ENCODE measurements around the gene NHLRC4. TPM values are rescaled to one million over a fixed set of nuclear protein-coding genes. Genes with fewer than 3 reads are reported as not detected.

Gene NHLRC4
- total RNA-seq, 2 experiments from 2014 or later: 0.45 to 0.55 TPM

DNA sequence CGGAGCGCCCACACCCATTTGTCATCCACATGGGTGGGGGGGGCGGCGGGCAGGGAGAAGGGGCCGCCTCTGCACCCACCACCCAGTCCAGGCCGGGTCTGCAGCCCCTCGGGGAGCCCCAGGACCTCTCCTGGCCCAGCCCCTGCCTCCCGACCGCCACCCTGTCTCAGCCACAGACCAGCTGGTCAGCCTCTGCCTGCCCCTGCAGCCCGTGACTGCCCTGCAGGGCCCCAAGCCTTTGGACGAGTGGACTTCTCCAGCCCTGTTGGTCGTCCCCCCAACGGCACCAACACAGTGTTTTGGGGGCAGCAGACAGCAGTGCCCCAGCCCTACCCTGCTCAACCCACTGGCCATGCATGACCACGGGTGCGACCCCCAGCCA, 5.4 kb upstream of the NHLRC4 start:
- H3K36me3 Mint-ChIP-seq (ENCODE audit: low read depth): no peaks in the 10 kb centered on the region
- TF ChIP-seq, protein P1, sequence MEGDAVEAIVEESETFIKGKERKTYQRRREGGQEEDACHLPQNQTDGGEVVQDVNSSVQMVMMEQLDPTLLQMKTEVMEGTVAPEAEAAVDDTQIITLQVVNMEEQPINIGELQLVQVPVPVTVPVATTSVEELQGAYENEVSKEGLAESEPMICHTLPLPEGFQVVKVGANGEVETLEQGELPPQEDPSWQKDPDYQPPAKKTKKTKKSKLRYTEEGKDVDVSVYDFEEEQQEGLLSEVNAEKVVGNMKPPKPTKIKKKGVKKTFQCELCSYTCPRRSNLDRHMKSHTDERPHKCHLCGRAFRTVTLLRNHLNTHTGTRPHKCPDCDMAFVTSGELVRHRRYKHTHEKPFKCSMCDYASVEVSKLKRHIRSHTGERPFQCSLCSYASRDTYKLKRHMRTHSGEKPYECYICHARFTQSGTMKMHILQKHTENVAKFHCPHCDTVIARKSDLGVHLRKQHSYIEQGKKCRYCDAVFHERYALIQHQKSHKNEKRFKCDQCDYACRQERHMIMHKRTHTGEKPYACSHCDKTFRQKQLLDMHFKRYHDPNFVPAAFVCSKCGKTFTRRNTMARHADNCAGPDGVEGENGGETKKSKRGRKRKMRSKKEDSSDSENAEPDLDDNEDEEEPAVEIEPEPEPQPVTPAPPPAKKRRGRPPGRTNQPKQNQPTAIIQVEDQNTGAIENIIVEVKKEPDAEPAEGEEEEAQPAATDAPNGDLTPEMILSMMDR (IDR thresholded peaks at IDR 0.05): no peak
- intact Hi-C loops (cut with DNase I, micrococcal nuclease): no loop called here

GRCh38 chr16:561957-562938, 4.6 kb upstream of the NHLRC4 start:
- Mint-ChIP-seq H3K27ac (no peak overlapping the region), H3K9me3 (no peaks in the 10 kb centered on the region), H3K36me3 (ENCODE audit: low read depth) (no peaks in the 10 kb centered on the region), H3K4me3 (no peak overlapping the region), H3K27me3 (peaks cover 6% of the 10 kb centered on the region), H3K4me1 (ENCODE audit: low read depth) (peaks cover 13% of the 10 kb centered on the region)
- Histone ChIP-seq H3K36me3 (ENCODE audit: insufficient read depth, low read length) (no peaks in the 10 kb centered on the region), H3K4me1 (ENCODE audit: insufficient read depth, low read length) (peaks cover 21% of the 10 kb centered on the region), H3K4me3 (ENCODE audit: low read length) (no peak overlapping the region), H3K27me3 (ENCODE audit: control insufficient read depth in 1 of 2, insufficient read depth in 2 of 2, low read length in 2 of 2) (peaks cover 17 to 24% of the 10 kb centered on the region in 2 experiments), H3K9me3 (ENCODE audit: control insufficient read depth in 1 of 2, insufficient read depth in 1 of 2, low read length in 2 of 2) (peaks cover 0 to 23% of the 10 kb centered on the region in 2 experiments), H3K27ac (ENCODE audit: low read depth in 1 of 2, low read length in 2 of 2) (no peak overlapping the region)
- ChIA-PET CTCF (no interaction called here), POLR2A (no interaction called here)
- intact Hi-C loops (cut with DNase I, micrococcal nuclease): no loop called here
- DNase-seq (no peak), ATAC-seq (ENCODE audit: poor library complexity) (no peak)
- TF ChIP-seq, protein P1 (IDR thresholded peaks at IDR 0.05): no peak

More for the DNA sequence above, 5.4 kb upstream of the NHLRC4 start:
- H3K36me3 ChIP-seq (ENCODE audit: insufficient read depth, low read length): no peaks in the 10 kb centered on the region
- H3K27ac ChIP-seq (ENCODE audit: low read depth in 1 of 2, low read length in 2 of 2): no peak overlapping the region
- Mint-ChIP-seq H3K27me3 (peaks cover 6% of the 10 kb centered on the region), H3K4me1 (ENCODE audit: low read depth) (peaks cover 5% of the 10 kb centered on the region), H3K4me3 (no peak overlapping the region), H3K9me3 (no peaks in the 10 kb centered on the region), H3K27ac (no peak overlapping the region)
- H3K4me1 ChIP-seq (ENCODE audit: insufficient read depth, low read length): peaks cover 13% of the 10 kb centered on the region
- H3K9me3 ChIP-seq (ENCODE audit: control insufficient read depth in 1 of 2, insufficient read depth in 1 of 2, low read length in 2 of 2): peaks cover 0 to 23% of the 10 kb centered on the region in 2 experiments
- DNase-seq (no peak), ATAC-seq (ENCODE audit: poor library complexity) (no peak)
- H3K4me3 ChIP-seq (ENCODE audit: low read length): no peak overlapping the region
- ChIA-PET POLR2A (no interaction called here), CTCF (no interaction called here)
- peaks cover 17 to 24% of the 10 kb centered on the region in 2 experiments for H3K27me3 ChIP-seq (ENCODE audit: control insufficient read depth in 1 of 2, insufficient read depth in 2 of 2, low read length in 2 of 2)

DNA sequence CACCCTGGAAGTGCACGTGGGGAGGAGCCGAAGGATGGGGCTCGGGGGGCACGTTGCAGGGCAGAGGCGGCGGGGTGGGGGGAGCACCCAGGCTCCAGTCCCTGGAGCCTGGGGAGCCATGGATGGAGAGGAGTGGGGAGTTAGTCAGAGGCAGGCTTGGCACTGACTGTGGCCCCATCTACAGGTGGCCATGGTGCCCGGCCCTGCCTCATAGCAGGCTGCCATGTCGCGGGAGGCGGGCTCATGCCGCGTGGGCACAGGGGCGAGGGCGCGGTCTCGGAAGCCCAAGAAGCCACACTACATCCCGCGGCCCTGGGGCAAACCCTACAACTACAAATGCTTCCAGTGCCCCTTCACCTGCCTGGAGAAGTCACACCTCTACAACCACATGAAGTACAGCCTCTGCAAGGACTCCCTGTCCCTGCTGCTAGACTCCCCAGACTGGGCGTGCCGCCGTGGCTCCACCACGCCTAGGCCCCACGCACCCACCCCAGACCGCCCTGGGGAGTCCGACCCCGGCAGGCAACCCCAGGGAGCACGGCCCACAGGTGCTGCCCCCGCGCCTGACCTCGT, 3.6 kb upstream of the NHLRC4 start:
- no peak overlapping the region for H3K27ac ChIP-seq (ENCODE audit: low read depth in 1 of 2, low read length in 2 of 2)
- TF ChIP-seq, protein P1 (IDR thresholded peaks at IDR 0.05): no peak
- H3K36me3 Mint-ChIP-seq (ENCODE audit: low read depth): no peaks in the 10 kb centered on the region
- intact Hi-C loops (cut with DNase I, micrococcal nuclease): no loop called here
- H3K36me3 ChIP-seq (ENCODE audit: insufficient read depth, low read length): no peaks in the 10 kb centered on the region
- CTCF ChIA-PET: no interaction called here
- no peak overlapping the region for H3K4me3 Mint-ChIP-seq
- H3K4me1 Mint-ChIP-seq (ENCODE audit: low read depth): peaks cover 14% of the 10 kb centered on the region
- peaks cover 0 to 23% of the 10 kb centered on the region in 2 experiments for H3K9me3 ChIP-seq (ENCODE audit: control insufficient read depth in 1 of 2, insufficient read depth in 1 of 2, low read length in 2 of 2)
- DNase-seq: no peak
- POLR2A ChIA-PET: no interaction called here
- H3K9me3 Mint-ChIP-seq: no peaks in the 10 kb centered on the region
- H3K27me3 Mint-ChIP-seq: peaks cover 4% of the 10 kb centered on the region
- peaks cover 17 to 24% of the 10 kb centered on the region in 2 experiments for H3K27me3 ChIP-seq (ENCODE audit: control insufficient read depth in 1 of 2, insufficient read depth in 2 of 2, low read length in 2 of 2)
- no peak overlapping the region for H3K27ac Mint-ChIP-seq
- ATAC-seq (ENCODE audit: poor library complexity): no peak
- H3K4me1 ChIP-seq (ENCODE audit: insufficient read depth, low read length): peaks cover 30% of the 10 kb centered on the region
- H3K4me3 ChIP-seq (ENCODE audit: low read length): no peak overlapping the region
